K562 (cell line): ENCODE measurements around the gene FSCN2. TPM values are rescaled to one million over a fixed set of nuclear protein-coding genes. Genes with fewer than 3 reads are reported as not detected.

ENCODE experiments used
- ADNP ChIP-seq: fragments of 200-800 bp; sonication (Bioruptor generic); IDR thresholded peaks from 2 replicates; pipeline ENCODE4 v1.6.1; 2016; ENCODE audit warnings: missing genetic modification characterization, missing compliant biosample characterization
- AFF4 ChIP-seq: sonication (generic); formaldehyde crosslinking; IDR thresholded peaks from 2 replicates; pipeline ENCODE4 v1.8.0; 2023; ENCODE audit warnings: mild to moderate bottlenecking, missing genetic modification reagents
- CBFB ChIP-seq: sonication (generic); formaldehyde crosslinking; IDR thresholded peaks from 2 replicates; pipeline ENCODE4 v1.4.0; 2020; ENCODE audit warnings: mild to moderate bottlenecking, missing genetic modification reagents
- ELF2 ChIP-seq: fragments of 250-450 bp; sonication (Bioruptor Pico); IDR thresholded peaks from 2 replicates; pipeline ENCODE4 v1.5.0; 2021; ENCODE audit warnings: mild to moderate bottlenecking
- HDAC2 ChIP-seq: fragments of 450-650 bp; IDR thresholded peaks from 2 replicates; pipeline ENCODE4 v1.6.1; 2016; ENCODE audit warnings: mild to moderate bottlenecking
- POLR2G ChIP-seq: fragments of 200-400 bp; formaldehyde crosslinking; IDR thresholded peaks from 2 replicates; pipeline ENCODE4 v1.6.1; 2017; ENCODE audit warnings: low read depth, mild to moderate bottlenecking, antibody characterized with exemption, low read length, moderate library complexity
- RBM22 ChIP-seq: fragments of 200-400 bp; formaldehyde crosslinking; IDR thresholded peaks from 2 replicates; pipeline ENCODE4 v1.6.1; 2018; ENCODE audit warnings: low read length, low read depth; ENCODE audit not compliant: poor library complexity, severe bottlenecking
- ZNF133 ChIP-seq: fragments of 250-450 bp; sonication (Bioruptor Pico); IDR thresholded peaks from 2 replicates; pipeline ENCODE4 v1.4.0; 2020; ENCODE audit warnings: mild to moderate bottlenecking
- ZNF407 ChIP-seq: fragments of 450-650 bp; IDR thresholded peaks from 2 replicates; pipeline ENCODE4 v1.6.1; 2016; ENCODE audit warnings: low read depth
- ZNF57 ChIP-seq: fragments of 450-650 bp; formaldehyde crosslinking; IDR thresholded peaks from 2 replicates; pipeline ENCODE4 v1.4.0; 2020; ENCODE audit warnings: mild to moderate bottlenecking, moderate library complexity
- polyA plus RNA-seq, 8 experiments: library from polyadenylated mRNA; depleted of rRNA in 4 of 8; stranded (reverse) in 5 of 8; unstranded in 3 of 8; fragments of >200 nt; fragmentation: Nextera tagmentation in 2 of 8; fragmentation: Illumina TruSeq in 1 of 8; extraction: Ambion mirVana in 2 of 8; extraction: Trizol in 1 of 8; gene quantifications; 2 replicates each; pipeline versions ENCODE4 v1.2.1 to v1.2.3, GENCODE V29; 2011 to 2014; ENCODE audit warnings: inconsistent platforms in 1 of 8, missing spikeins in 1 of 8
- total RNA-seq, 7 experiments: library from RNA; depleted of rRNA in 6 of 7; stranded (reverse); fragments of >200 nt in 6 of 7; fragmentation: Illumina TruSeq in 2 of 7; extraction: Trizol in 2 of 7; gene quantifications; 2 replicates each; pipeline versions ENCODE4 v1.2.1 to v1.2.3, GENCODE V29; 2011 to 2021; ENCODE audit warnings: low replicate concordance in 1 of 7

The FSCN2 gene
- total and polyA plus RNA-seq, 9 of the 15 experiments (the other 6 are each of a cell fraction or from before 2014, with no cell fraction given), result 0.08 TPM; not detected in 8

GRCh38 chr17:81484195-81484979 is 43.8 kb upstream of the FSCN2 start (continued):
- TF ChIP-seq AFF4 (peak; percentile 59; the same call in 1 of the 2 replicates), ADNP (tag) (no peak), HDAC2 (no peak), ELF2 (no peak), ZNF57 (CRISPR knock-in tag) (no peak), ZNF133 (CRISPR knock-in tag) (no peak), POLR2G (peak; percentile 83), RBM22 (no peak), CBFB (CRISPR knock-in tag) (no peak), ZNF407 (no peak)
